Brain microvascular endothelial cell (primary cell): ENCODE results near the gene NAA25.
"Not testable (repeated sequence)": the region's sequence is repeated elsewhere in the genome, so short reads cannot be mapped to it uniquely, and the experiment has no call there.

Experiments used
- DNase-seq: peaks from one replicate; pipeline ENCODE4 v3.0.0-alpha.2; 2020
- H3K27ac ChIP-seq: fragments of 250-450 bp; sonication (Bioruptor Pico); 2 replicates; pipeline ENCODE4 v1.5.1; 2020; ENCODE audit warnings: mild to moderate bottlenecking, moderate library complexity
- H3K27me3 ChIP-seq: fragments of 250-450 bp; sonication (Bioruptor Pico); replicated peaks from 2 replicates; pipeline ENCODE4 v1.5.1; 2020; ENCODE audit warnings: mild to moderate bottlenecking
- H3K36me3 ChIP-seq: fragments of 250-450 bp; sonication (Bioruptor Pico); replicated peaks from 2 replicates; pipeline ENCODE4 v1.5.1; 2020; ENCODE audit warnings: mild to moderate bottlenecking
- H3K4me3 ChIP-seq: 2 replicates; pipeline ENCODE4 v1.5.1; 2011; ENCODE audit warnings: low read depth, mild to moderate bottlenecking, control low read depth, low read length, moderate library complexity
- CTCF ChIP-seq: IDR thresholded peaks from 2 replicates; pipeline ENCODE4 v1.5.1; 2011; ENCODE audit warnings: low read depth, mild to moderate bottlenecking, moderate library complexity, low read length, control low read depth, inconsistent platforms; ENCODE audit errors: missing control alignments
- in situ Hi-C: cut with HindIII; loops from 2 replicates; pipeline ENCODE4 v1.10.0; 2017; ENCODE audit warnings: low sequenced_read_pairs, low pct_ligation_motif_present

Gene NAA25

GRCh38 chr12:112061137-112061536 lies 47.4 kb downstream of the NAA25 start:
- no peak for TF ChIP-seq CTCF
- Histone ChIP-seq H3K27me3 (no peaks in the 10 kb centered on the region), H3K4me3 (no peak overlapping the region), H3K36me3 (peaks cover 54% of the 10 kb centered on the region), H3K27ac (no peak overlapping the region)
- no peak for DNase-seq
- in situ Hi-C loops, result no loop called here

- Histone ChIP-seq H3K4me3 (no peak overlapping the region), H3K27me3 (no peaks in the 10 kb centered on the region), H3K27ac (no peak overlapping the region), H3K36me3 (peaks cover 69% of the 10 kb centered on the region)
- no peak for DNase-seq
- in situ Hi-C loops, result no loop called here
- TF ChIP-seq CTCF, result no peak
These were observed 59.2 kb downstream of the NAA25 start for GRCh38 chr12:112049351-112049750.

GRCh38 chr12:112046003-112046402 lies 62.6 kb downstream of the NAA25 start:
- Histone ChIP-seq H3K27ac (no peak overlapping the region), H3K36me3 (peaks cover 63% of the 10 kb centered on the region), H3K27me3 (no peaks in the 10 kb centered on the region), H3K4me3 (no peak overlapping the region)
- no peak for DNase-seq
- TF ChIP-seq CTCF, result no peak
- in situ Hi-C loops, result no loop called here

GRCh38 chr12:112036614-112037013 lies 72.0 kb downstream of the NAA25 start:
- H3K36me3 ChIP-seq, result peaks cover 57% of the 10 kb centered on the region
- H3K4me3 ChIP-seq, H3K27ac ChIP-seq, in situ Hi-C loops, H3K27me3 ChIP-seq, DNase-seq: not testable (repeated sequence)

GRCh38 chr12:112035219-112035785 lies 73.3 kb downstream of the NAA25 start:
- DNase-seq, result no peak
- peaks cover 61% of the 10 kb centered on the region for H3K36me3 ChIP-seq
- H3K4me3 ChIP-seq, result no peak overlapping the region
- TF ChIP-seq CTCF, result no peak
- no peaks in the 10 kb centered on the region for H3K27me3 ChIP-seq
- in situ Hi-C loops, result no loop called here
- no peak overlapping the region for H3K27ac ChIP-seq

GRCh38 chr12:112032292-112032691 lies 76.3 kb downstream of the NAA25 start:
- Histone ChIP-seq H3K36me3 (peaks cover 58% of the 10 kb centered on the region), H3K27ac (no peak overlapping the region), H3K27me3 (no peaks in the 10 kb centered on the region), H3K4me3 (no peak overlapping the region)
- DNase-seq, result no peak
- in situ Hi-C loops, result no loop called here
- TF ChIP-seq CTCF, result no peak
